PC-3 (cell line): ENCODE results near the gene KIF1B. TPM values are rescaled to one million over a fixed set of nuclear protein-coding genes. Genes with fewer than 3 reads are reported as not detected.

Experiments used
- ATAC-seq: fragments of 200-7000 bp; cut with Tn5 transposase; 2 replicates; pipeline ENCODE4 v1.9.1; 2020; ENCODE audit warnings: mild to moderate bottlenecking, moderate library complexity
- BruUV-seq: library from RNA; stranded (reverse); fragments of 400-500 nt; replicated peaks from 2 replicates; lab custom pipeline; 2021; lab: Mats Ljungman, UMichigan
- CTCF ChIA-PET: fragments of 300-600 bp; sonication (Branson Sonifier 250); formaldehyde crosslinking; loops from one replicate; lab custom pipeline; 2022; ENCODE audit warnings: antibody characterized with exemption; lab: Charles Lee
- POLR2A ChIA-PET: fragments of 300-600 bp; sonication (Branson Sonifier 250); formaldehyde crosslinking; loops from one replicate; lab custom pipeline; 2022; ENCODE audit warnings: antibody characterized with exemption; ENCODE audit not compliant: unreplicated experiment; lab: Charles Lee
- DNase-seq: peaks from one replicate; pipeline ENCODE4 v3.0.0-alpha.2; 2015
- H2AFZ ChIP-seq: fragments of 300-600 bp; sonication (generic); 2 replicates; pipeline ENCODE4 v1.6.0; 2016; ENCODE audit warnings: antibody characterized with exemption, low read length
- H3F3A ChIP-seq: fragments of 300-600 bp; sonication (generic); one replicate; pipeline ENCODE4 v1.6.0; 2017; ENCODE audit warnings: antibody characterized with exemption, low read length, control low read depth, mild to moderate bottlenecking; ENCODE audit not compliant: unreplicated experiment
- H3K27ac ChIP-seq: fragments of 300-600 bp; sonication (generic); 2 replicates; pipeline ENCODE4 v1.5.1; 2016; ENCODE audit warnings: mild to moderate bottlenecking, low read length
- H3K27me3 ChIP-seq: fragments of 300-600 bp; sonication (generic); 2 replicates; pipeline ENCODE4 v1.6.1; 2016; ENCODE audit warnings: low read length, mixed read lengths
- H3K36me3 ChIP-seq: fragments of 300-600 bp; sonication (generic); 2 replicates; pipeline ENCODE4 v1.6.1; 2016; ENCODE audit warnings: low read depth, mixed run types, low read length, mixed read lengths
- H3K4me1 ChIP-seq: fragments of 300-600 bp; sonication (generic); 2 replicates; pipeline ENCODE4 v1.5.1; 2016; ENCODE audit warnings: low read length; ENCODE audit not compliant: insufficient read depth
- H3K4me2 ChIP-seq: fragments of 300-600 bp; sonication (generic); 2 replicates; pipeline ENCODE4 v1.6.0; 2016; ENCODE audit warnings: low read length
- H3K4me3 ChIP-seq: fragments of 300-600 bp; sonication (generic); 2 replicates; pipeline ENCODE4 v1.5.1; 2016; ENCODE audit warnings: mild to moderate bottlenecking, low read length, mixed read lengths
- H3K79me2 ChIP-seq: fragments of 300-600 bp; sonication (generic); 2 replicates; pipeline ENCODE4 v1.6.1; 2017; ENCODE audit warnings: low read length, mixed read lengths
- H3K9ac ChIP-seq: fragments of 300-600 bp; sonication (generic); 2 replicates; pipeline ENCODE4 v1.6.0; 2016; ENCODE audit warnings: mild to moderate bottlenecking, low read length
- H3K9me2 ChIP-seq: fragments of 300-600 bp; sonication (generic); replicated peaks from 2 replicates; pipeline ENCODE4 v1.6.1; 2016; ENCODE audit warnings: mixed run types, low read length, mixed read lengths
- H3K9me3 ChIP-seq: fragments of 300-600 bp; sonication (generic); 2 replicates; pipeline ENCODE4 v1.6.1; 2016; ENCODE audit warnings: low read length, mixed read lengths
- H4K20me1 ChIP-seq: fragments of 300-600 bp; sonication (generic); 2 replicates; pipeline ENCODE4 v1.6.1; 2016; ENCODE audit warnings: low read length, mixed read lengths
- CTCF ChIP-seq: fragments of 300-600 bp; sonication (generic); conservative IDR thresholded peaks from 2 replicates; pipeline ENCODE4 v1.5.1; 2017; ENCODE audit warnings: antibody characterized with exemption, low read depth, mild to moderate bottlenecking, low read length
- EZH2 ChIP-seq: fragments of 300-600 bp; sonication (generic); IDR thresholded peaks from one replicate; pipeline ENCODE4 v1.6.1; 2017; ENCODE audit warnings: antibody characterized with exemption, mild to moderate bottlenecking, low read length; ENCODE audit not compliant: unreplicated experiment
- EZH2phosphoT487 ChIP-seq: fragments of 300-600 bp; sonication (generic); IDR thresholded peaks from 2 replicates; pipeline ENCODE4 v1.6.1; 2018; ENCODE audit warnings: mild to moderate bottlenecking, antibody characterized with exemption, low read length, borderline replicate concordance
- intact Hi-C: fragments of 100-400 bp; cut with micrococcal nuclease; formaldehyde crosslinking; loops from 2 replicates; pipeline ENCODE4 v1.9.0; 2023
- total RNA-seq: library from RNA; depleted of rRNA; stranded (reverse); fragments of >200 nt; gene quantifications from 2 replicates; pipeline ENCODE4 v1.2.3, GENCODE V29; 2014

The KIF1B gene
- total RNA-seq, 1 experiment from 2014 or later = 21.4 TPM

GRCh38 chr1:10228528-10228927 lies 18.2 kb downstream of the KIF1B start:
- CTCF ChIA-PET = no interaction called here
- H3K79me2 ChIP-seq = peaks cover 83% of the 10 kb centered on the region
- H2AFZ ChIP-seq = no peak overlapping the region
- POLR2A ChIA-PET = no interaction called here
- no peaks in the 10 kb centered on the region for H3K9me3 ChIP-seq
- H3F3A ChIP-seq = no peaks in the 10 kb centered on the region
- ATAC-seq = no peak
- no peak overlapping the region for H3K27ac ChIP-seq
- H3K9me2 ChIP-seq = no peaks in the 10 kb centered on the region
- no peak overlapping the region for H3K4me2 ChIP-seq
- TF ChIP-seq EZH2 (no peak), CTCF (no peak), EZH2phosphoT487 (no peak)
- intact Hi-C loops = no loop called here
- peaks cover 41% of the 10 kb centered on the region for H4K20me1 ChIP-seq
- H3K36me3 ChIP-seq = no peaks in the 10 kb centered on the region; the same call in 1 of the 2 replicates
- BruUV-seq = no TSS peak
- no peaks in the 10 kb centered on the region for H3K27me3 ChIP-seq
- no peak overlapping the region for H3K4me3 ChIP-seq
- H3K9ac ChIP-seq = no peak overlapping the region
- no peak for DNase-seq
- H3K4me1 ChIP-seq = no peaks in the 10 kb centered on the region

- H3K9ac ChIP-seq = no peak overlapping the region
- peaks cover 34% of the 10 kb centered on the region for H4K20me1 ChIP-seq
- no peak for TF ChIP-seq EZH2
- TF ChIP-seq EZH2phosphoT487 = no peak
- TF ChIP-seq CTCF = no peak
- ChIA-PET CTCF (no interaction called here), POLR2A (no interaction called here)
- H3K79me2 ChIP-seq = peaks cover 70% of the 10 kb centered on the region
- DNase-seq (no peak), ATAC-seq (no peak)
- no peak overlapping the region for H3K4me3 ChIP-seq
- H3K9me3 ChIP-seq = no peaks in the 10 kb centered on the region
- H3K4me1 ChIP-seq = no peaks in the 10 kb centered on the region
- no peaks in the 10 kb centered on the region; the same call in 1 of the 2 replicates for H3K36me3 ChIP-seq
- intact Hi-C loops = no loop called here
- no peak overlapping the region for H3K4me2 ChIP-seq
- no peak overlapping the region for H3K27ac ChIP-seq
- H3K27me3 ChIP-seq = no peaks in the 10 kb centered on the region
- BruUV-seq = no TSS peak
- H3F3A ChIP-seq = no peaks in the 10 kb centered on the region
- H3K9me2 ChIP-seq = no peaks in the 10 kb centered on the region
- no peak overlapping the region for H2AFZ ChIP-seq
Observed at GRCh38 chr1:10229903-10230302, 19.5 kb downstream of the KIF1B start.

GRCh38 chr1:10232163-10232562 lies 21.8 kb downstream of the KIF1B start:
- H2AFZ ChIP-seq = no peak overlapping the region
- no peak overlapping the region for H3K27ac ChIP-seq
- no peaks in the 10 kb centered on the region for H3K9me3 ChIP-seq
- no peaks in the 10 kb centered on the region for H3K9me2 ChIP-seq
- TF ChIP-seq EZH2phosphoT487 (no peak), CTCF (no peak), EZH2 (no peak)
- DNase-seq (no peak), ATAC-seq (no peak)
- ChIA-PET POLR2A (no interaction called here), CTCF (no interaction called here)
- H3K4me3 ChIP-seq = no peak overlapping the region
- H3K79me2 ChIP-seq = peaks cover 58% of the 10 kb centered on the region
- no peaks in the 10 kb centered on the region; the same call in 1 of the 2 replicates for H3K36me3 ChIP-seq
- no peaks in the 10 kb centered on the region for H3K27me3 ChIP-seq
- H3K4me1 ChIP-seq = no peaks in the 10 kb centered on the region
- H4K20me1 ChIP-seq = peaks cover 24% of the 10 kb centered on the region
- no peak overlapping the region for H3K4me2 ChIP-seq
- no TSS peak for BruUV-seq
- no peak overlapping the region for H3K9ac ChIP-seq
- H3F3A ChIP-seq = no peaks in the 10 kb centered on the region
- intact Hi-C loops = no loop called here
